Breast epithelium (tissue), 3 donors: Measurements from ENCODE around the gene DENR.
"Not testable (repeated sequence)": the region's sequence is repeated elsewhere in the genome, so short reads cannot be mapped to it uniquely, and the experiment has no call there.

Experiments used
- POLR2AphosphoS5 ChIP-seq, 3 donors: sonication (generic); formaldehyde crosslinking; IDR thresholded peaks; one replicate each; pipeline ENCODE4 v1.6.1; 2017; ENCODE audit warnings: antibody characterized with exemption in 3 of 3
- TF ChIP-seq, protein P1 (sequence below), 3 donors: fragments of 450-650 bp; IDR thresholded peaks; one replicate each; pipeline ENCODE4 v1.5.1; 2016 to 2017; ENCODE audit warnings: antibody characterized with exemption in 3 of 3, mild to moderate bottlenecking in 3 of 3, moderate library complexity in 3 of 3

DNA sequence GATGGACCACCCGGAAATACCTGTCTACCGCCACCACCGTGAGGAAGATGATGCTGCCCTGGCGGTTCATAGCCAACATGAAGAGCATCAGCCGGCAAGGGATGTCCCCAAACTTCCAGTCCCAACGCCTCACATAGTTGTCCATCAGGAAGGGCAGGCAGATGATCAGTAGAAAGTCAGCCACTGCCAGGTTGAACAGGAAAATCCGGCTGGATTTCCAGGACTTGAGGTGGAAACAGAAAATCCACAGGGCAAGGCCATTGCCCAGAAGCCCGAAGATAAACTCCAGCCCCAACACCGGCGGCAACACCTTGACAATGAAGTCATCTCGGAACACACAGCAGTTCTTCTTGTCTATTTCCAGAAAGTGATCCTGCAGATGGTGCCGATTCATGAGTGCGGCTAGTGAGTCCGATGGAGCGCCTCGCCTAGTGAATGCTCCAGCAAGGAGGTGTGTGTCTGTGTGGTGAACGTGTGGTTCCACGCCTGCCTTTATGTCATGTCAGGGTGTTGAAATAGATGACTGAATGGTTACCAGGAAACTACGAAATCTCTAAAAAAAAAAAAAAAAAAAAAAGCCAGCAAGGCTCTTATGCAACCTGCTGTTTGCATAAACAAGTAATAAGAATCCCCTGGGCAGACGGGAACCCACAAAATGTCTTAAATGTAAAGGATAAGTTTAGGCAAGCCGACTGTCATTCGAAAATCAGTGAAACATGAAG is 49.6 kb upstream of the DENR start, which contains the start of gene HCAR2:
- TF ChIP-seq, protein P1, sequence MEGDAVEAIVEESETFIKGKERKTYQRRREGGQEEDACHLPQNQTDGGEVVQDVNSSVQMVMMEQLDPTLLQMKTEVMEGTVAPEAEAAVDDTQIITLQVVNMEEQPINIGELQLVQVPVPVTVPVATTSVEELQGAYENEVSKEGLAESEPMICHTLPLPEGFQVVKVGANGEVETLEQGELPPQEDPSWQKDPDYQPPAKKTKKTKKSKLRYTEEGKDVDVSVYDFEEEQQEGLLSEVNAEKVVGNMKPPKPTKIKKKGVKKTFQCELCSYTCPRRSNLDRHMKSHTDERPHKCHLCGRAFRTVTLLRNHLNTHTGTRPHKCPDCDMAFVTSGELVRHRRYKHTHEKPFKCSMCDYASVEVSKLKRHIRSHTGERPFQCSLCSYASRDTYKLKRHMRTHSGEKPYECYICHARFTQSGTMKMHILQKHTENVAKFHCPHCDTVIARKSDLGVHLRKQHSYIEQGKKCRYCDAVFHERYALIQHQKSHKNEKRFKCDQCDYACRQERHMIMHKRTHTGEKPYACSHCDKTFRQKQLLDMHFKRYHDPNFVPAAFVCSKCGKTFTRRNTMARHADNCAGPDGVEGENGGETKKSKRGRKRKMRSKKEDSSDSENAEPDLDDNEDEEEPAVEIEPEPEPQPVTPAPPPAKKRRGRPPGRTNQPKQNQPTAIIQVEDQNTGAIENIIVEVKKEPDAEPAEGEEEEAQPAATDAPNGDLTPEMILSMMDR (IDR thresholded peaks at IDR 0.05), result not testable (repeated sequence)
- TF ChIP-seq POLR2AphosphoS5 (IDR thresholded peaks at IDR 0.05), result not testable (repeated sequence)
